Anterior cingulate cortex (tissue), 58 donors: ENCODE measurements around the gene SCUBE1.
A peak's percentile ranks its signal among the peaks of the same experiment; 100 is the strongest.
"Not testable (repeated sequence)": the region's sequence is repeated elsewhere in the genome, so short reads cannot be mapped to it uniquely, and the experiment has no call there.

Experiments
- DNase-seq, 58 donors: peaks; one replicate each; lab custom pipeline; 2025; lab: John Stamatoyannopoulos, UW

The SCUBE1 gene

DNA sequence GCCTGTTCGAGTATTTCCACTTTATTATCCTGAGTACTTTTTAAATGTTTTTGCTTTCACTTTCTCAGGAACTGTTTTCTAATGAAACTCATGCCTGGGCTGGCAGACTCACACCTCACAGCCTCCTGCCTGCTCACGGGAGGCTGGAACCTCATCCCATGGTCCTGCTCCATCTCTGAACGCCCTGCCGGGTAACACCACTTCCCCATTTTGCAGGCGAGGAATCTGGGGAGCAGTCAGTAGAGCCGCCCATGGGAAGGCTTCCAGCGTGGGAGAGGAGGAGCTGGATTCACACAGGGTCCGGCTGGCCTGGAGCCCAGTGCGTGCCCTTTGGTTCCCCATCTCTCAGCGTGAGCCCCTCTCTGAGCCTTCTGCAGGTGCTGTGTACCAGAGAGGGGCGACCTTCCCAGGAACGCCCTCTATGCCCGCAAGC lies 53.6 kb downstream of the SCUBE1 start:
- DNase-seq = no peak

DNA sequence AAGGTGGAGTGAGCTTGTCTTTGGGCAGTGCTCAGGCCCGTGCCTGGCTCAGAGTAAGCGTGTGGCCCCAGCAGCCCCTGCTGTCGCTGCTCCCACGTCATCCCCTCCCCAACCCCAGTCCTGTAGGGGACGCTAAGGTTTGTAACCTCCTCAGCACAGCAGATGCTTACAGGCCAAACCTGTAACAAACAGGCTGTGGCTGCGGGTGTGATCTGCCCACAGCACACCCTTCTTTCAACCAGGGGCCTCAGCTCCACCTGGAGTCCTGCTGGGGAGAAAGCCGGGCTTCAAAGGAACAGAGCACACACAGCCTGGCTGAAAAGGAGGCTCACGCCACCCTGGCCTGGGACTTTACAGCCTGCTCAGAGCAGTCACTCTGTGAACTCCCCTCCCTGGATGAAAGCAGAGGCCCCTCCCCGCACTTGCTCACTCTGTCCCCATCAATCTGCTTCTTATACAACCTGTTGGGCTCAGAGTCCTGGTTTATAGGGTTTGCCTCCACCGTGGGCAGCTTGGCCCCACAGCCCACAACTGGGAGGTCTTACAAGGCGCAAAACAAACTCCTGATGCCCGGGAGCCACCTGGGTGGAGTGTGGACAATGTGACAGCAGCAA lies 54.3 kb downstream of the SCUBE1 start:
- no peak for DNase-seq

DNA sequence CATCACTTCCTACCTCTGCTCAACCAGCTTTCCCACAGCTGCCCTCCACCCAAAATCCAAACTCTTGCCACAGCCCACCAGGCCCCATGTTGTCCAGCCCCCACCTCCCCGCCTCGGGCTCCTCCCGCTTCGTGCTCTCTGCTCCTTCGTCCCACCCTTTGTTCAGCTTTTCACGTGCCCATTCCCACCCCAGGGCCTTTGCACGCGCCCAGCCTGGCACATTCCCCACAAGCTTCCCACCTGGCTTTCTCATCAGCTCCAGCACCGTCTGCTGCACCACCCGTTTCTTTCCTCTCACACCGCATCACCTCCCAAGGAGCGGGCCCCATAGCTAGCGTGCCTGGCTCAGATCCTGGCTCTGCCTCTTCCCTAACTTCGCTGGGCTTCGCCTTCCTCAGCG lies 54.8 kb downstream of the SCUBE1 start:
- DNase-seq = no peak

DNA sequence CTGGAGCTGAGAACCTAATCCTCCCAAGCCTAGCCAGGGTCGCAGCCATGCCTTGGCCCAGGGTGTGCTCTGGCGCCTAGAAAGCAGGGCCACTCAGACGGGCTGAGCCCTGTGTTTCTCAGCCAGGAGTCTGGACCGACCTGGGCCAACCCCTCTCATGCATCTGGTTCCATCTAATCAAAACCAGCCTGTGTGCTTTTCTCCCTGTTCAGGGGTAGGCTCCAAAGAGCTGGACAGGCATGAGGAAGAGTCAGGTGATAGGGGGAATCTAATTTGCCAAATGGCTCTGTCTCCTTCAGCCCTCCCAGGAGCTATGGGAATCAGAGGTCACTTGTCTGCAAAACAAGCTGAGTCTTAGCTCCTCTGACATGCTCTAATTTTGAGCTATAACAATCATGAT lies 55.7 kb downstream of the SCUBE1 start:
- DNase-seq = no peak

- no peak for DNase-seq
Measured at GRCh38 chr22:43281394-43281793, 61.8 kb downstream of the SCUBE1 start.

GRCh38 chr22:43280523-43280886 lies 62.7 kb downstream of the SCUBE1 start:
- DNase-seq = not testable (repeated sequence)

- no peak for DNase-seq
Measured at GRCh38 chr22:43279867-43280522, 63.2 kb downstream of the SCUBE1 start.

- DNase-seq = no peak
Measured at GRCh38 chr22:43277987-43278601, 65.1 kb downstream of the SCUBE1 start.

- no peak for DNase-seq
Measured at GRCh38 chr22:43277091-43277490, 66.1 kb downstream of the SCUBE1 start.

GRCh38 chr22:43276321-43276720 lies 66.9 kb downstream of the SCUBE1 start:
- DNase-seq = no peak

DNA sequence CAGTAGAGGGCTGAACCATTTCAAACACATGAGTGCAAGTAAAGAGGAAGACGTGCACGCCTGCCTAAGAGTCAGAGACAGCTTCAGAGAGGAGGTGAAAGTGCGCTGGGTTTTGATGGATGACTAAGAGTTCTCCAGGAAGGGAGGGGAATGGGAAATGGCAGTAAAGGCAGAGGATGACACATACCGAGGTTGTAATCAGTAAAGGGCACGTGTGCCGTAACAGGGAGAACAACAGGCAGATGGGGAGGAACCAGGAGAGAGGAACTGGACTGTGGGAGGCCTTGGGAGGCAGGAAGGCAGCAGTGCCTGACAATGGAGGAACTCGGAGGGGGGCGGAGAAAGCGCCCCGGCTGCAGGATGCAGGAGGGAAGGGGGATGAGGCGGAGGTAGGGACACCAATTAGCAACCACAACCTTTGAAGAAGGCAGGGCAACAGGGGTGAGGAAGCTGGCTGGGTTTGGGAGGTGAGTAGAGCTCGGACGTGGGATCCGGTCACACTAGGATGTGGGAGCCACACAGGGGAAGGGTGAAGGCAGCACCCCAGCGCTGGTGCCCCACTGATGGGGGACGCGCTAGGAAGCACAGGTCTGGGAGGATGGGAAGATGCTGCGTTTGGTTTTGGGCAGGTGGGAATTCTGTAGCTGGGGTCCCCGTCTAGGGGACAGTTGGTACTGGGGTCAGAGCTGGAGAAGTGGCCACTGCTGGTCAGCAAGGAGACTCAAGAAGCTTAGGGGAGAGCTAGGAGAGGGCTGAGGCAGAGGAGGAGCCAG lies 67.4 kb downstream of the SCUBE1 start:
- DNase-seq = no peak

GRCh38 chr22:43274595-43275240 lies 68.5 kb downstream of the SCUBE1 start:
- no peak for DNase-seq

GRCh38 chr22:43273902-43274484 lies 69.2 kb downstream of the SCUBE1 start:
- DNase-seq = peak in 22 of 58 donors; percentile 3 to 40 (median 10)

GRCh38 chr22:43272869-43273318 lies 70.3 kb downstream of the SCUBE1 start:
- no peak for DNase-seq

DNA sequence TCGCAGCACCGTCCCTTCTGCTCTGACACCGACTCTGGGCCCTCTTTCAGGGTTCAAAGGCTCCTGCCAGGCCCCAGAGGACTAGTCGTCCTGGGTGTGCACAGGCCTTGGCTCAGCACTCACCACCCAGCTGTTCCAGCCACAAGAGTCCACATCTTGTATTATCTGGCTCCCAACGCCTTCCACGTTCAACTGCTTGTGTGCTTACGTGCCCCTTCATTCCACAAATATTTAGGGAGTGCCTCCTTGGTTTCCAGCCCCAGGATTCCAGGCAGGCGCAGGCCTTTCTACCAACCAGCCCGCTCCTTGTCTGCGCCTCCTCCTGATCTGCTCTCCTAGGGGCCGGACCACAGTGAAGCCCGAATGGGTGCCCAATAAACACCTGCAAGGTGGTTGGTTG lies 70.9 kb downstream of the SCUBE1 start:
- no peak for DNase-seq

GRCh38 chr22:43270949-43271348 lies 72.2 kb downstream of the SCUBE1 start:
- DNase-seq = no peak

GRCh38 chr22:43270314-43270908 lies 72.8 kb downstream of the SCUBE1 start:
- no peak for DNase-seq

- no peak for DNase-seq
Measured at GRCh38 chr22:43269646-43270045, 73.5 kb downstream of the SCUBE1 start.

DNA sequence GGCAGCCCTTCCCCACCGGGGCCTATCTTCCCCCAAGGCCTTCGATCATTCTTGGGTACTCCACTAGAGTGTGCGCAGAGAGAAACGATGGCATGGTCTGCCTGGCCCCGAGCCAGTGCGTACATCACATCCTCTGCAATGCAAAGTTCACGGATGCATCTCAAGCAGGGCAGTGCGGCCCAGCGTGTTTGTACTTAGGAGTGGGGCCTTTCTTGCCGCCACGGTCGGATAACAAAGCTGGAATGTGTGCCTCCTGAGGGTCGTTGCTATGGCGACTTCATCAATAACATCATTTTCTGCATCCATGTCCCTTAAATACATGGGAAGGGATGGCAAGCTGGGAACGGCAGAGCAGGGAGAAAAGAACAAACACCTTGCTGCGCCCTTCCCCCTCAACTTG lies 73.9 kb downstream of the SCUBE1 start:
- DNase-seq = no peak
